ENCODE data around the gene ARAP2.

ARAP2 gene

GRCh38 chr4:36256398-36256891 is 12.1 kb upstream of the ARAP2 start:
- no peak for DNase-seq (ENCODE audit: low read depth)

GRCh38 chr4:36255577-36255976 is 11.3 kb upstream of the ARAP2 start:
- no peak for DNase-seq (ENCODE audit: low read depth)

GRCh38 chr4:36254371-36254770 is 10.1 kb upstream of the ARAP2 start:
- no peak for DNase-seq (ENCODE audit: low read depth)

GRCh38 chr4:36251983-36252382 is 7.7 kb upstream of the ARAP2 start:
- DNase-seq (ENCODE audit: low read depth), result no peak

- DNase-seq (ENCODE audit: low read depth), result no peak
Observed at GRCh38 chr4:36249610-36250009, 5.3 kb upstream of the ARAP2 start.

GRCh38 chr4:36243355-36244256 is 708 bp downstream of the ARAP2 start:
- peak; percentile 44 for DNase-seq (ENCODE audit: low read depth)

GRCh38 chr4:36242629-36243354 is 1.5 kb downstream of the ARAP2 start:
- no peak for DNase-seq (ENCODE audit: low read depth)

- no peak for DNase-seq (ENCODE audit: low read depth)
Observed at GRCh38 chr4:36241771-36242170, 2.5 kb downstream of the ARAP2 start.

- no peak for DNase-seq (ENCODE audit: low read depth)
Observed at GRCh38 chr4:36237366-36238313, 6.7 kb downstream of the ARAP2 start.

GRCh38 chr4:36236159-36236558 is 8.2 kb downstream of the ARAP2 start:
- DNase-seq (ENCODE audit: low read depth), result no peak

- DNase-seq (ENCODE audit: low read depth), result no peak
Observed at GRCh38 chr4:36235306-36235705, 9.0 kb downstream of the ARAP2 start.

GRCh38 chr4:36233567-36234266 is 10.6 kb downstream of the ARAP2 start:
- no peak for DNase-seq (ENCODE audit: low read depth)

GRCh38 chr4:36230534-36230933 is 13.8 kb downstream of the ARAP2 start:
- DNase-seq (ENCODE audit: low read depth), result no peak

- no peak for DNase-seq (ENCODE audit: low read depth)
Observed at GRCh38 chr4:36227913-36228312, 16.4 kb downstream of the ARAP2 start.

GRCh38 chr4:36226430-36227227 is 17.7 kb downstream of the ARAP2 start:
- DNase-seq (ENCODE audit: low read depth), result no peak

GRCh38 chr4:36224972-36225903 is 19.1 kb downstream of the ARAP2 start:
- DNase-seq (ENCODE audit: low read depth), result no peak

GRCh38 chr4:36222702-36223101 is 21.6 kb downstream of the ARAP2 start:
- DNase-seq (ENCODE audit: low read depth), result no peak

GRCh38 chr4:36220776-36221175 is 23.5 kb downstream of the ARAP2 start:
- DNase-seq (ENCODE audit: low read depth), result no peak

GRCh38 chr4:36218121-36218520 is 26.2 kb downstream of the ARAP2 start:
- DNase-seq (ENCODE audit: low read depth), result no peak

Measured in stimulated activated CD8-positive, alpha-beta memory T cell treated with anti-CD3 and anti-CD28 coated beads, Interleukin-4, amount 100 ng/mL, for 24 hours (primary cell).